ENCODE measurements around the gene STPG2.

STPG2 gene

GRCh38 chr4:98092833-98093439 is 50.3 kb downstream of the STPG2 start:
- no peak for DNase-seq (ENCODE audit: low read depth)

- DNase-seq (ENCODE audit: low read depth): no peak
These were observed 61.3 kb downstream of the STPG2 start for GRCh38 chr4:98081936-98082335.

- no peak for DNase-seq (ENCODE audit: low read depth)
These were observed 74.8 kb downstream of the STPG2 start for GRCh38 chr4:98068495-98068894.

GRCh38 chr4:98055800-98056501 is 87.3 kb downstream of the STPG2 start:
- no peak for DNase-seq (ENCODE audit: low read depth)

- DNase-seq (ENCODE audit: low read depth): no peak
These were observed 96.6 kb downstream of the STPG2 start for GRCh38 chr4:98046665-98047064.

- no peak for DNase-seq (ENCODE audit: low read depth)
These were observed 113.2 kb downstream of the STPG2 start for GRCh38 chr4:98030059-98030458.

GRCh38 chr4:98027827-98028226 is 115.4 kb downstream of the STPG2 start:
- no peak for DNase-seq (ENCODE audit: low read depth)

GRCh38 chr4:98026362-98026761 is 116.9 kb downstream of the STPG2 start:
- no peak for DNase-seq (ENCODE audit: low read depth)

- no peak for DNase-seq (ENCODE audit: low read depth)
These were observed 136.4 kb downstream of the STPG2 start for GRCh38 chr4:98006814-98007412.

- DNase-seq (ENCODE audit: low read depth): no peak
These were observed 137.2 kb downstream of the STPG2 start for GRCh38 chr4:98006060-98006459.

GRCh38 chr4:98000940-98001339 is 142.3 kb downstream of the STPG2 start:
- DNase-seq (ENCODE audit: low read depth): no peak

GRCh38 chr4:97998203-97998602 is 145.1 kb downstream of the STPG2 start:
- no peak for DNase-seq (ENCODE audit: low read depth)

- DNase-seq (ENCODE audit: low read depth): no peak
These were observed 148.4 kb downstream of the STPG2 start for GRCh38 chr4:97994765-97995465.

- no peak for DNase-seq (ENCODE audit: low read depth)
These were observed 152.9 kb downstream of the STPG2 start for GRCh38 chr4:97990409-97990808.

- no peak for DNase-seq (ENCODE audit: low read depth)
These were observed 156.1 kb downstream of the STPG2 start for GRCh38 chr4:97987019-97987648.

- no peak for DNase-seq (ENCODE audit: low read depth)
These were observed 158.6 kb downstream of the STPG2 start for GRCh38 chr4:97984545-97985131.

- no peak for DNase-seq (ENCODE audit: low read depth)
These were observed 164.3 kb downstream of the STPG2 start for GRCh38 chr4:97978791-97979488.

GRCh38 chr4:97953171-97953941 is 189.9 kb downstream of the STPG2 start:
- no peak for DNase-seq (ENCODE audit: low read depth)

- DNase-seq (ENCODE audit: low read depth): no peak
These were observed 190.5 kb downstream of the STPG2 start for GRCh38 chr4:97952763-97953162.

GRCh38 chr4:97950836-97951235 is 192.4 kb downstream of the STPG2 start:
- DNase-seq (ENCODE audit: low read depth): no peak

- DNase-seq (ENCODE audit: low read depth): no peak
These were observed 200.3 kb downstream of the STPG2 start for GRCh38 chr4:97942951-97943350.
